IMR-90 (cell line): ENCODE measurements around the gene LARP1. TPM values are rescaled to one million over a fixed set of nuclear protein-coding genes. Genes with fewer than 3 reads are reported as not detected.

ENCODE experiments used
- ATAC-seq: fragments of 200-7000 bp; cut with Tn5 transposase; 2 replicates; pipeline ENCODE4 v1.9.1; 2020; ENCODE audit warnings: low read depth, mild to moderate bottlenecking, moderate library complexity
- BruUV-seq: library from RNA; stranded (reverse); fragments of 400-500 nt; replicated peaks from 2 replicates; lab custom pipeline; 2021; lab: Mats Ljungman, UMichigan
- CTCF ChIA-PET: fragments of 300-600 bp; formaldehyde crosslinking; extraction: SDS; loops from one replicate; lab custom pipeline; 2021; ENCODE audit warnings: antibody characterized with exemption; lab: Yijun Ruan, JAX
- POLR2A ChIA-PET: fragments of 300-600 bp; sonication (Branson Sonifier 250); formaldehyde crosslinking; loops from one replicate; lab custom pipeline; 2022; ENCODE audit warnings: antibody characterized with exemption; ENCODE audit not compliant: unreplicated experiment; lab: Charles Lee
- DNase-seq: peaks from one replicate; pipeline ENCODE4 v3.0.0; 2013
- H2AFZ ChIP-seq: replicated peaks from 2 replicates; pipeline ENCODE3; 2013; ENCODE audit warnings: low read length, mild to moderate bottlenecking; ENCODE audit not compliant: poor library complexity
- H2AK5ac ChIP-seq: 2 replicates; pipeline ENCODE4 v1.6.1; 2013; ENCODE audit warnings: low read depth, low read length, inconsistent platforms
- H2AK9ac ChIP-seq: replicated peaks from 2 replicates; pipeline ENCODE3; 2013; ENCODE audit warnings: mild to moderate bottlenecking, low read depth, low read length, moderate library complexity; ENCODE audit not compliant: poor library complexity
- H2BK120ac ChIP-seq: 2 replicates; pipeline ENCODE4 v1.6.1; 2013; ENCODE audit warnings: low read depth, low read length, inconsistent platforms
- H2BK15ac ChIP-seq: 3 replicates; pipeline ENCODE4 v1.6.1; 2013; ENCODE audit warnings: low read depth, low read length, inconsistent platforms
- H2BK20ac ChIP-seq: 2 replicates; pipeline ENCODE4 v1.6.1; 2013; ENCODE audit warnings: low read depth, mild to moderate bottlenecking, inconsistent platforms, low read length, moderate library complexity
- H2BK5ac ChIP-seq: 2 replicates; pipeline ENCODE4 v1.6.1; 2013; ENCODE audit warnings: mild to moderate bottlenecking, low read depth, low read length, inconsistent platforms; ENCODE audit not compliant: poor library complexity, severe bottlenecking
- H3K14ac ChIP-seq: replicated peaks from 2 replicates; pipeline ENCODE4 v1.6.1; 2013; ENCODE audit warnings: low read depth, low read length, inconsistent platforms
- H3K18ac ChIP-seq: 2 replicates; pipeline ENCODE4 v1.6.1; 2013; ENCODE audit warnings: low read depth, low read length, control low read depth
- H3K23ac ChIP-seq: 2 replicates; pipeline ENCODE4 v1.6.1; 2013; ENCODE audit warnings: low read depth, low read length, inconsistent platforms
- H3K27ac ChIP-seq: 2 replicates; pipeline ENCODE4 v1.5.1; 2013; ENCODE audit warnings: mild to moderate bottlenecking, control low read depth, low read length; ENCODE audit not compliant: insufficient read depth
- H3K27me3 ChIP-seq: 2 replicates; pipeline ENCODE4 v1.6.1; 2013; ENCODE audit warnings: low read length; ENCODE audit not compliant: control insufficient read depth, insufficient read depth
- H3K36me3 ChIP-seq: 2 replicates; pipeline ENCODE4 v1.6.1; 2013; ENCODE audit warnings: low read length, mixed read lengths; ENCODE audit not compliant: control insufficient read depth, insufficient read depth
- H3K4ac ChIP-seq: 2 replicates; pipeline ENCODE4 v1.6.1; 2013; ENCODE audit warnings: low read depth, low read length, inconsistent platforms
- H3K4me1 ChIP-seq: 2 replicates; pipeline ENCODE4 v1.6.1; 2013; ENCODE audit warnings: low read length, mixed read lengths; ENCODE audit not compliant: control insufficient read depth, insufficient read depth
- H3K4me2 ChIP-seq: 2 replicates; pipeline ENCODE4 v1.6.1; 2013; ENCODE audit warnings: low read depth, mild to moderate bottlenecking, control low read depth, low read length, moderate library complexity
- H3K4me3 ChIP-seq: 2 replicates; pipeline ENCODE4 v1.5.1; 2013; ENCODE audit warnings: low read depth, mild to moderate bottlenecking, control low read depth, low read length, moderate library complexity; ENCODE audit not compliant: insufficient read depth
- H3K56ac ChIP-seq: 2 replicates; pipeline ENCODE4 v1.6.1; 2013; ENCODE audit warnings: low read length, inconsistent platforms; ENCODE audit not compliant: insufficient read depth; ENCODE audit errors: extremely low read depth
- H3K79me1 ChIP-seq, 2 experiments: 2 replicates each; pipeline ENCODE4 v1.6.1; 2013; ENCODE audit warnings: low read length in 2 of 2, inconsistent platforms in 1 of 2, low read depth in 1 of 2
- H3K9ac ChIP-seq: 2 replicates; pipeline ENCODE4 v1.6.1; 2013; ENCODE audit warnings: low read depth, low read length, control low read depth
- H3K9me1 ChIP-seq: 2 replicates; pipeline ENCODE4 v1.6.1; 2013; ENCODE audit warnings: low read length, inconsistent platforms; ENCODE audit not compliant: insufficient read depth
- H3K9me3 ChIP-seq: 2 replicates; pipeline ENCODE4 v1.6.1; 2013; ENCODE audit warnings: low read length; ENCODE audit not compliant: control insufficient read depth, insufficient read depth
- H4K20me1 ChIP-seq: 2 replicates; pipeline ENCODE4 v1.6.1; 2013; ENCODE audit warnings: low read length, inconsistent platforms; ENCODE audit not compliant: insufficient read depth
- H4K5ac ChIP-seq: 2 replicates; pipeline ENCODE4 v1.6.1; 2013; ENCODE audit warnings: mild to moderate bottlenecking, low read depth, low read length, control low read depth
- H4K8ac ChIP-seq, 2 experiments: 2 replicates each; pipeline ENCODE4 v1.6.1; 2013; ENCODE audit warnings: low read depth in 2 of 2, low read length in 2 of 2, control low read depth in 1 of 2, inconsistent platforms in 1 of 2
- H4K91ac ChIP-seq: 2 replicates; pipeline ENCODE4 v1.6.1; 2013; ENCODE audit warnings: low read depth, low read length, inconsistent platforms; ENCODE audit not compliant: insufficient read depth
- NFE2L2 ChIP-seq: fragments of 150-350 bp; IDR thresholded peaks from 2 replicates; pipeline ENCODE4 v1.6.1; 2016; ENCODE audit warnings: low read depth, mild to moderate bottlenecking, low read length
- RCOR1 ChIP-seq: IDR thresholded peaks from 2 replicates; pipeline ENCODE4 v1.6.1; 2012; ENCODE audit warnings: mild to moderate bottlenecking, low read length, improper control_type of control experiment; ENCODE audit not compliant: insufficient replicate concordance
- whole genome bisulfite sequencing, 2 experiments: methylation state at CpG; one replicate each; pipeline versions ENCODE4 v1.1.5 to v1.1.7; 2013; ENCODE audit warnings: missing lambda C conversion rate in 2 of 2; ENCODE audit not compliant: insufficient read length in 1 of 2; ENCODE audit errors: extremely low coverage in 2 of 2; 5-methylcytosine and 5-hydroxymethylcytosine counted together
- dilution Hi-C: fragments of 300-500 bp; cut with HindIII; formaldehyde crosslinking; loops from one replicate; pipeline ENCODE4 v1.14.3; 2018; ENCODE audit warnings: low sequenced_read_pairs; ENCODE audit not compliant: unreplicated experiment
- in situ Hi-C: fragments of 300-500 bp; cut with MboI; formaldehyde crosslinking; loops from 3 replicates; pipeline ENCODE4 v1.14.3; 2019; ENCODE audit warnings: low sequenced_read_pairs, inconsistent platforms, mixed read lengths
- intact Hi-C: fragments of 100-400 bp; cut with micrococcal nuclease; formaldehyde crosslinking; loops from 2 replicates; pipeline ENCODE4 v1.10.0; 2022
- polyA plus RNA-seq, 3 experiments: library from polyadenylated mRNA; depleted of rRNA; stranded (reverse); fragments of >200 nt; gene quantifications; 2 replicates each; pipeline ENCODE4 v1.2.3, GENCODE V29; 2012; ENCODE audit warnings: low replicate concordance in 1 of 3
- total RNA-seq: library from RNA; depleted of rRNA; stranded (reverse); fragments of >200 nt; gene quantifications from 2 replicates; pipeline ENCODE4 v1.2.3, GENCODE V29; 2012

LARP1 gene
- total and polyA plus RNA-seq, 2 of the 4 experiments (the other 2 are of a cell fraction), result 47.3 to 77.4 TPM

DNA sequence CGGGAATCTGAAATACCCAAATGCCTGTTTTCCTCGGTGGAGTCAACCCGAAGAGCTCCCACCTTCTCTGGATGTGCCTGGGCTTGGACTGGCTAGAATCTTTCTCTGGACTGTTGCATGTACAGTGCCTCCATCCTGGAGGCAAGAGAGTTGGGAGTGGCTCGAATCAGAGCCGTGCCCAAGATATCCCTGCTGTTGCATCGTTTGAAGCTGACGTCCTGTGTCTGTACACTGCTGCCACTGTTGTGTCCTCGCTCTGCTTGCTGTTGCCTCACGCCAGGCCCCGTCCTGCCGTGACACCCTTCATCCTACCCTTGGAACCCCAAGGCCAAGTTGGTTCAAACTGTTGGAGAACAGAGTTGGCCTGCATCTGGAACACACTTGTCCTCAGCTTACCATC lies 59.8 kb downstream of the LARP1 start:
- no peak overlapping the region for H4K91ac ChIP-seq
- peaks cover 22 to 40% of the 10 kb centered on the region in 2 experiments for H3K79me1 ChIP-seq
- peaks cover 7% of the 10 kb centered on the region; the same call in 1 of the 2 replicates for H4K20me1 ChIP-seq
- no TSS peak for BruUV-seq
- H3K27me3 ChIP-seq, result no peaks in the 10 kb centered on the region
- H3K27ac ChIP-seq, result no peak overlapping the region
- H2BK15ac ChIP-seq, result no peak overlapping the region
- H3K36me3 ChIP-seq, result peaks cover 66% of the 10 kb centered on the region
- no peak overlapping the region for H2AK9ac ChIP-seq
- ChIA-PET CTCF (interaction anchor here (0.8 kb wide), 1 partner anchor 12 kb away, joined by 3 read pairs; no protein-coding TSS in a partner anchor), POLR2A (no interaction called here)
- DNase-seq (no peak), ATAC-seq (no peak)
- no peak overlapping the region for H3K9ac ChIP-seq
- H3K4me2 ChIP-seq, result no peak overlapping the region
- H2AK5ac ChIP-seq, result no peak overlapping the region
- TF ChIP-seq NFE2L2 (no peak), RCOR1 (no peak)
- no peak overlapping the region for H2BK120ac ChIP-seq
- intact Hi-C loops, result no loop called here
- H3K56ac ChIP-seq, result no peak overlapping the region
- H3K4ac ChIP-seq, result no peak overlapping the region
- no peak overlapping the region for H3K4me3 ChIP-seq
- H3K4me1 ChIP-seq, result no peaks in the 10 kb centered on the region
- no peak overlapping the region for H4K8ac ChIP-seq
- in situ Hi-C loops, result loop anchor here (25.0 kb wide), 1 partner anchor 353 kb away; no protein-coding TSS in a partner anchor
- no peak overlapping the region for H2BK5ac ChIP-seq
- peaks cover under 1% of the 10 kb centered on the region; the same call in 1 of the 2 replicates for H3K9me1 ChIP-seq
- no peak overlapping the region for H3K23ac ChIP-seq
- no peak overlapping the region for H3K18ac ChIP-seq
- WGBS, 2 experiments, result 98% methylated on average over 10 of the region's 11 CpGs; no CpG with 5 or more reads in 1 of the 2 experiments
- dilution Hi-C loops, result no loop called here
- no peak overlapping the region for H2BK20ac ChIP-seq
- H3K14ac ChIP-seq, result no peak overlapping the region
- H3K9me3 ChIP-seq, result no peaks in the 10 kb centered on the region
- no peak overlapping the region for H2AFZ ChIP-seq
- no peak overlapping the region for H4K5ac ChIP-seq
